GM21390 (cell line): ENCODE results near the gene RENBP.

Experiments
- ATAC-seq: cut with Tn5 transposase; IDR thresholded peaks from one replicate; pipeline ENCODE4 v1.9.1; 2021; ENCODE audit not compliant: unreplicated experiment

The RENBP gene

GRCh38 chrX:153954558-153955227 lies 10.2 kb upstream of the RENBP start:
- ATAC-seq: no peak

GRCh38 chrX:153953892-153954557 lies 9.6 kb upstream of the RENBP start:
- ATAC-seq: no peak

GRCh38 chrX:153953342-153953830 lies 8.9 kb upstream of the RENBP start:
- ATAC-seq: no peak

GRCh38 chrX:153952373-153953026 lies 8.1 kb upstream of the RENBP start:
- ATAC-seq: no peak

GRCh38 chrX:153951683-153952372 lies 7.4 kb upstream of the RENBP start:
- ATAC-seq: no peak

- ATAC-seq: no peak
These were observed 5.7 kb upstream of the RENBP start for GRCh38 chrX:153950127-153950526.

- no peak for ATAC-seq
These were observed 4.7 kb upstream of the RENBP start for GRCh38 chrX:153948847-153949805.

- no peak for ATAC-seq
These were observed 3.6 kb upstream of the RENBP start for GRCh38 chrX:153948002-153948466.

- ATAC-seq: peak; percentile 67
These were observed 2.7 kb upstream of the RENBP start for GRCh38 chrX:153947009-153947769.

- ATAC-seq: no peak
These were observed 1.8 kb upstream of the RENBP start for GRCh38 chrX:153945956-153946943.

GRCh38 chrX:153944800-153945150 lies 332 bp upstream of the RENBP start:
- no peak for ATAC-seq

- no peak for ATAC-seq
These were observed 2.8 kb downstream of the RENBP start for GRCh38 chrX:153941336-153942252.

GRCh38 chrX:153939573-153939972 lies 4.9 kb downstream of the RENBP start:
- ATAC-seq: no peak

- ATAC-seq: no peak
These were observed 6.1 kb downstream of the RENBP start for GRCh38 chrX:153938226-153938786.

- no peak for ATAC-seq
These were observed 7.4 kb downstream of the RENBP start for GRCh38 chrX:153937056-153937455.

- ATAC-seq: peak; percentile 1
These were observed 9.1 kb downstream of the RENBP start for GRCh38 chrX:153935326-153935851.
